Activated T-cell treated with anti-CD3 and anti-CD28 coated beads for 4 hours (primary cell): Measurements from ENCODE around the gene PSAP.

Experiments
- DNase-seq: peaks from one replicate; pipeline ENCODE4 v3.0.0-alpha.2; 2020

PSAP gene

DNA sequence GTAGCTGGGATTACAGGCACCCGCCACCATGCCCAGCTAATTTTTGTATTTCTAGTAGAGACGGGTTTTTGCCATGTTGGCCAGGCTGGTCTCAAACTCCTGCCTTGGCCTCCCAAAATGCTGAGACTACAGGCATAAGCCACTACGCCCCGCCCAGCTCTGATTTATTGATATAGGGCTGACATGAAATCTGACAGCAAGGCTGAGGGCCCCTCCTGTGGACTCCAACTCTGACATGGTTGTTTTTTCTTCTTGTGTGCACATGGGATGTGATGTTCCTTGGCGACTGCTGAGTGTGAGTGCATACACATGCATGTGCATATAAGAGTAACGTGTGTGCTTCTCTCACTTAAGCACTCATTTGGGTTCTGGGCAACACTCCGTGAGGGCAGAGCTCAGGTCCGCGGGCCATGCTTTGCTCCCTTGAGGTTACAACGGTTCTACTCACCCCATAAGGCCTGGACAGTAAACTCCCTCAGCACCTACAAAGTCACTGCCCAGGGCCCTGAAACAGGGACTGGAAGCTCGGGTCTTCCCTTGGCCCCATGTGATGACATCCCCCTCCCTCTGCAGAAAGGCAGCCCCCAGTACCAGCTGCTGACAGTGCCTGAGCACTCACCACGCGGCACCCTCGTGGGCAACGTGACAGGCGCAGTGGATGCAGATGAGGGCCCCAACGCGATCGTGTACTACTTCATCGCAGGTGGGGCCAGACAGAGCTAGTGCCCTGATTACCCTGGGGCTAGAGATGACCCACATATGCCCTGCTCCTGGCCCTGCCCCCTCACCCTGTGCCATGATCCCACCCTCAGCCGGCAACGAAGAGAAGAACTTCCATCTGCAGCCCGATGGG lies 44.1 kb downstream of the PSAP start:
- DNase-seq, result no peak

DNA sequence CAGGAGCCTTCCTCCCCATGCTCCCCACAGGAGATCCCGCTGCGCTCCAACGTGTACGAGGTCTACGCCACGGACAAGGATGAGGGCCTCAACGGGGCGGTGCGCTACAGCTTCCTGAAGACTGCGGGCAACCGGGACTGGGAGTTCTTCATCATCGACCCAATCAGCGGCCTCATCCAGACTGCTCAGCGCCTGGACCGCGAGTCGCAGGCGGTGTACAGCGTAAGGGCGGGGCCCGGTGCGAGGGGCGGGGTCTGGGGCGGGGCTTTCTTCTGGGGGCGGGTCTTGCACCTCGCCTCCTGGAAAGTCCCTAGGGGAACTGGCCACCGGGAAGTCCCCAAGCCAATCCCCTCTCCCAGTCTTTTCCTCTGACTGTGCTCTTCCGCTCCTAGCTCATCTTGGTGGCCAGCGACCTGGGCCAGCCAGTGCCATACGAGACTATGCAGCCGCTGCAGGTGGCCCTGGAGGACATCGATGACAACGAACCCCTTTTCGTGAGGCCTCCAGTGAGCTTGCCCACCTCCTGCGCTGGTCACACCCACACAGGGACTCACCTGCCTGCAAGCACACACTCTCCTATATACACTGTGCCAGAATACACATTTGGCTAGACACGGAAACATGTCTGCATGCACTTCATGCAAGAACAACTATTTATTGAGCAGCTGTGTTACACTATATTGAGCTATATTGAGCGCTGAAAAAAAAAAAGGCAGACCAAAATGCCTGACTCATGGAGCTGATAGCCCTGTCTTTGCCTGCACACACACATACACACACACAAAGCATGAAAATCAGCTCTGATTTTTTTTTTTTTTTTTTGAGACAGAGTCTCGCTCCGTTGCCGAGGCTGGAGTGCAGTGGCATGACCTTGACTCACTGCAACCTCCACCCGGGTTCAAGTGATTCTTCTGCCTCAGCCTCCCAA lies 45.0 kb downstream of the PSAP start:
- DNase-seq, result no peak

DNA sequence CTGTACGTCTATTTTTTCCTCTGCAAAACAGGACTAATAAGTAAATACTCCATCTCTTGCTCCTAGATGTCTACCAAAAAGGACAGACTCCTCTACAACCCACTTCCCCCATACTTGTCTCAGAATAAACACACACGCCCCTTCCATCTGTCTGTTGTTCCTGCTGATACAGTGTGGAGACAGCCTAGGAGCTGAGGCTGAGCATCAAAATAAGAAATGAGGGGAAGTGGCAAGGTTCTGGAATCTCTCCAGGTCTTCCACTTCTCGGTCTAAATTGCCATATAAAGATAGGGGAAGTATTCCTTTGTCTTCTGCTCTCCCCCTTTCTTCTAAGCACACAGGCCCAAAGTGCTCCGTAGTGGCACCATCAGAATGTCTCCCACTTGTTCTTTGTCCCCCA lies 47.0 kb downstream of the PSAP start:
- DNase-seq, result no peak

GRCh38 chr10:71802715-71803488 lies 48.1 kb downstream of the PSAP start:
- no peak for DNase-seq

GRCh38 chr10:71802235-71802634 lies 48.8 kb downstream of the PSAP start:
- DNase-seq, result no peak

DNA sequence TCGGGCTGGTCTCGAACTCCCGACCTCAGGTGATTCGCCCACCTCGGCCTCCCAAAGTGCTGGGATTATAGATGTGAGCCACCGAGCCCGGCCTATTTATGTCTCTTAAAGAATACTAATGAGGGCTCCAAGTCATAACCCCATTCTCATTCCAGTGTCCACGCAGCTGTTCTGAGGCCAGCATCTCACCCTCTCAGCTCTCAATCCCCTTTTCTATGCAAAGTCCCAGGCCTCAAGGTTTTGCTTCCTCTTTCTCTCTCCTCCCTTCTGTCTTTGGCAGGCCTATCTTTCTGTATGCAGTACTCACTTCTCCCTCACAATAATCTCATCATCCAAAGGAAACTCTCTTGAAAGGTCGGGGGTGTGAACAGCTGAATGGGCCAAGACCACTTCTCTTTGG lies 49.7 kb downstream of the PSAP start:
- no peak for DNase-seq

- no peak for DNase-seq
Measured at GRCh38 chr10:71799608-71800453, 51.2 kb downstream of the PSAP start.

DNA sequence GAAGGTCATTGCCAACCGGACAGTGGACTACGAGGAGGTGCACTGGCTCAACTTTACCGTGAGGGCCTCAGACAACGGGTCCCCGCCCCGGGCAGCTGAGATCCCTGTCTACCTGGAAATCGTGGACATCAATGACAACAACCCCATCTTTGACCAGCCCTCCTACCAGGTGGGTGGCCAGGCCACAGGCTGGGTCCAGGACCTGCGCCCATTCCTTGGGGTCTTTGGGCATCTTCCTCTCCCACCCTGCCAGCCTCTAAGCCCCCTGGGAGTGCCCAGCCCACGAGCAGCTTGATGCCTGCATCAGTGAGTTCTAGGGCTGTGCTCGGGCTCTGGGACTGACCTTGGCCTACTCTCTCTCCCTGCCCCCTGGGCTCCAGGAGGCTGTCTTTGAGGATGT lies 51.9 kb downstream of the PSAP start:
- no peak for DNase-seq

DNA sequence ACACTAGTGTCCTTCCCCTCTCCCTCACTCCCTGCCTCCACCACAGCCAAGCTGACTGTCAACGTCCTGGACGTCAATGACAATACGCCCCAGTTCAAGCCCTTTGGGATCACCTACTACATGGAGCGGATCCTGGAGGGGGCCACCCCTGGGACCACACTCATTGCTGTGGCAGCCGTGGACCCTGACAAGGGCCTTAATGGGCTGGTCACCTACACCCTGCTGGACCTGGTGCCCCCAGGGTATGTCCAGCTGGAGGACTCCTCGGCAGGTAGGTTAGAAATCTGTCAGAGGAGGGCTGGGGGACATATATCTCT lies 52.8 kb downstream of the PSAP start:
- DNase-seq, result no peak

DNA sequence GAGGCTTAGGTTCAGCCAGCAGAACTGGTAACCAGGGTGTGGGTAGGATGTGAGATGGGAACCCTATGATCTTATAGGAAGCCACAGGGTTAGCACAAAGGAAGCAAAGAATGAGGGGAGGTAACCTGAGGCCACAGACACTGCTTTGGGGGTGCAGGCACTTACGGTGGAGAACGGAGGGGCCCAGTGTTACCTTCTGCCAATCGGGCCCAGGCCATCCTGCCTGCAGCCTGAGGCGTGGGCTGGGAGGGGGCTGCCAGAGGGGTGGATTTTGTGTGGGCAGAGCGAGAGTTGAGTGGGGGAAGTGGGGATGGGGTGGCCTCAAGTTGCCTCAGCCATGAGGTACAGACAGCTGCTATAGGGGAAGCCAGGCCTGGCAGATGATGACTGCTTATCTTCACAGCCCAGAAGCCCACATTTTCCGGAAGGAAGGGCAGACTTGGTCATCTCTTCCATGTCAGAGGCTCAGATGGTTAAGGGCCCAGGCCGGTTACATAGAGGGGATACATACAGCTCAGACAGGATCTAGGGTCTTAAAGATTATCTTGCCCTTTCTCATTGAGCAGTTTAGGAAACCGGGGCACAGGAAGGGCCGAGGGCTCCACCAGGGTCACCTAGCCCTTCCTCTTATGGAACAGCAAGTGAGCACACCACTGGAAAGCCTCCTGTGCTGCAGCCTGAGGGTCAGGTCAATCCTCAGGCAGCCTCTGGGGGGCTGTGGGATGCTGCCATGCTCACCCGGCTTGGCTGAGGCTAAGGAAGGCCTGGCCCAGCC lies 53.3 kb downstream of the PSAP start:
- no peak for DNase-seq

GRCh38 chr10:71796749-71797405 lies 54.2 kb downstream of the PSAP start:
- no peak for DNase-seq

- no peak for DNase-seq
Measured at GRCh38 chr10:71795248-71795647, 55.8 kb downstream of the PSAP start.

- DNase-seq, result no peak
Measured at GRCh38 chr10:71790749-71791440, 60.2 kb downstream of the PSAP start.

DNA sequence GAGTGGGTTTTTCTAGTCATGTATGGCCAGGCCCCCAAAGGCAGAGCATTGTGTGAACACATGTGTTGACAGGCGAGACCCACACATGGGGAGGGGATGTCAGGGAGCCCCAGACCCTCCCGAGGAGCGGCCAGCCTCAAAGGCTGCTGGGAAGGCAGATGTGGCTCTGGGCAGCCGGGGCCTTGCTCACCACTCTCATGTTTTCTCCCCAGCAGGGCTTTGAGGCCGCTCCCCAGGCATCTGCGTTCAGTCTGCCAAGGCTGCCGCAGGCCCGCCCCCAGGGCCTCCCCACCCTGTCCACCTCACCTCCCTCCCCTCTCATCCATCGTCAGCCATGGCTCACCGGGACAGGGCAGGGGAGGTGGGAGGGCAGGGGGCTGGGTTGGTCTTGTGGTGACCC lies 61.2 kb downstream of the PSAP start:
- DNase-seq, result no peak

DNA sequence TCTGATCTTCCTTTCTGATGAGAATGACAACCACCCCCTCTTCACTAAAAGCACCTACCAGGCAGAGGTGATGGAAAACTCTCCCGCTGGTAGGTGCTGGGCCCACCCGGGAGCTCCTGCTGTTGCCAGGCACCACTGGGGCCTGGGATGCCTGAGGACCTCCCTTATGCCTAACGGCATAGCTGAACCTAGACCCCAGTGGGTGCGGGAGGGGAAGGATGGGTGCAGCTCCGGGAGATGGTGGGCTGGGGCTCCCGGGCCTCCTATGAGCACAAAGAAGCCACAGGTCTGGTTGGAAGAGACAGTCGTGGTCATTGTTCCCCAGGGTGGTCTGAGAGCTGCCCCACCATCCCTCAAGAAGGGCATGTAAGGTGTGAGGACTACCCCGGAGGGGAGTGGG lies 62.1 kb downstream of the PSAP start:
- no peak for DNase-seq

- DNase-seq, result no peak
Measured at GRCh38 chr10:71784679-71785272, 66.3 kb downstream of the PSAP start.

DNA sequence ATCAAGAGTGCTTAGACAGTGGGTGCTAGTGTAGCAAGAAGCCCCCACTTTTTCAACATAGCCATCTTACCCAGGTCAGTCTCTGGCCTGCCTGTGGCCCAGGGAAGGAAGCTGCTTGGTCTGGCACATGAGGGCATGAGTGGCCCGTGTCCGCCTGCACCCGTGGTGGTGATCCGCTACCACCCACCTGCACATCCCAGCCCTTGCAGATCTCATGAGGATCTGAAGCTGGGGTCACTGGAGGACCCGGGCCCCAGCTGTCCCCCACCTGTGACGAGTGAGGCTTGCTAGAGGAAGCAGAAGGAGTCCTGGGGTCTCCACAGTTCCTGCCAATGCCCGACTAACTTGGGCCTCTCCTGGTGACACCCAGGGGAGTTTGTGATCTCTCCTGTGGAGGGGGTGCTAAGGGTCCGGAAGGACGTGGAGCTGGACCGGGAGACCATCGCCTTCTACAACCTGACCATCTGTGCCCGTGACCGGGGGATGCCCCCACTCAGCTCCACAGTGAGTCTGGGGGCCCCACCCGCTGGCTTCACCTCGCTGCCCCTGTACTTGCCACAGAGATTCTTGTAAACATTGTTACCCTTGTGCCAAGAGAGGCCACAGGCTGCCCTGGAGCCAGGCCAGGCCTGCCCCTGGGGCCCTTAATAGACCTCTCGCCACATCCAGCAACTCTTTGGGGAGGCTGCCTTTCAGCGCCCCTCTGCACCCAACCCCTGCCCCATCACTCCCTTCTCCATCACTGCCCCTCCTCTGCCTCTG lies 67.0 kb downstream of the PSAP start:
- no peak for DNase-seq

GRCh38 chr10:71782917-71783490 lies 68.0 kb downstream of the PSAP start:
- DNase-seq, result no peak
